ENCODE data around the gene USP35. TPM values are rescaled to one million over a fixed set of nuclear protein-coding genes. Genes with fewer than 3 reads are reported as not detected.

Gene USP35, protein sequence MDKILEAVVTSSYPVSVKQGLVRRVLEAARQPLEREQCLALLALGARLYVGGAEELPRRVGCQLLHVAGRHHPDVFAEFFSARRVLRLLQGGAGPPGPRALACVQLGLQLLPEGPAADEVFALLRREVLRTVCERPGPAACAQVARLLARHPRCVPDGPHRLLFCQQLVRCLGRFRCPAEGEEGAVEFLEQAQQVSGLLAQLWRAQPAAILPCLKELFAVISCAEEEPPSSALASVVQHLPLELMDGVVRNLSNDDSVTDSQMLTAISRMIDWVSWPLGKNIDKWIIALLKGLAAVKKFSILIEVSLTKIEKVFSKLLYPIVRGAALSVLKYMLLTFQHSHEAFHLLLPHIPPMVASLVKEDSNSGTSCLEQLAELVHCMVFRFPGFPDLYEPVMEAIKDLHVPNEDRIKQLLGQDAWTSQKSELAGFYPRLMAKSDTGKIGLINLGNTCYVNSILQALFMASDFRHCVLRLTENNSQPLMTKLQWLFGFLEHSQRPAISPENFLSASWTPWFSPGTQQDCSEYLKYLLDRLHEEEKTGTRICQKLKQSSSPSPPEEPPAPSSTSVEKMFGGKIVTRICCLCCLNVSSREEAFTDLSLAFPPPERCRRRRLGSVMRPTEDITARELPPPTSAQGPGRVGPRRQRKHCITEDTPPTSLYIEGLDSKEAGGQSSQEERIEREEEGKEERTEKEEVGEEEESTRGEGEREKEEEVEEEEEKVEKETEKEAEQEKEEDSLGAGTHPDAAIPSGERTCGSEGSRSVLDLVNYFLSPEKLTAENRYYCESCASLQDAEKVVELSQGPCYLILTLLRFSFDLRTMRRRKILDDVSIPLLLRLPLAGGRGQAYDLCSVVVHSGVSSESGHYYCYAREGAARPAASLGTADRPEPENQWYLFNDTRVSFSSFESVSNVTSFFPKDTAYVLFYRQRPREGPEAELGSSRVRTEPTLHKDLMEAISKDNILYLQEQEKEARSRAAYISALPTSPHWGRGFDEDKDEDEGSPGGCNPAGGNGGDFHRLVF
- 10 to 100 TPM in 1 of 2 experiments, 1 to 10 TPM in 1; 8.5 to 10.6 TPM for total RNA-seq

- CTCF ChIA-PET = interaction anchor here (0.7 to 1.8 kb wide), 8 partner anchors 14 to 376 kb away, joined by 3 to 5 read pairs (median 3); partner anchors contain the start of genes ALG8 and INTS4
Observed at GRCh38 chr11:78188286-78189173, at the start of gene USP35, which contains the start of gene KCTD21. Gene USP35 (plus strand): TSS chr11:78188919. CDS start chr11:78196246, 7,327 bp downstream. Gene KCTD21 (minus strand): TSS chr11:78188626. CDS start chr11:78174554, 14,072 bp downstream.

GRCh38 chr11:78139422-78140391 is 49.0 kb upstream of the USP35 start, which contains the start of gene ALG8:
Gene ALG8 (minus strand): TSS chr11:78139626. CDS start chr11:78139588, 38 bp downstream.
- peaks cover 40% of the 10 kb centered on the region for H3K4me1 Mint-ChIP-seq
- ATAC-seq (peak; percentile 95), DNase-seq (peak; percentile 97)
- peak within 1 kb of the TSS; percentile 88 for H3K27ac Mint-ChIP-seq
- peak within 1 kb of the TSS; percentile 78 for H3K4me3 Mint-ChIP-seq
- no peaks in the 10 kb centered on the region for H3K9me3 Mint-ChIP-seq (ENCODE audit: low read depth)
- H3K36me3 Mint-ChIP-seq = peaks cover 37% of the 10 kb centered on the region
- no peaks in the 10 kb centered on the region for H3K27me3 Mint-ChIP-seq
- CTCF ChIA-PET = interaction anchor here (0.6 to 2.1 kb wide), 10 partner anchors 12 to 434 kb away, joined by 3 to 11 read pairs (median 3); partner anchors contain the start of genes KCTD21, NDUFC2 and USP35

More at GRCh38 chr11:78188286-78189173, at the start of gene USP35, which contains the start of gene KCTD21:
- Mint-ChIP-seq H3K27ac (peak within 1 kb of the TSS; percentile 85), H3K4me3 (peak within 1 kb of the TSS; percentile 97), H3K27me3 (no peaks in the 10 kb centered on the region), H3K4me1 (peaks cover 37% of the 10 kb centered on the region), H3K9me3 (ENCODE audit: low read depth) (no peaks in the 10 kb centered on the region), H3K36me3 (peaks cover under 1% of the 10 kb centered on the region)
- peak; percentile 96 for DNase-seq
- ATAC-seq = peak; percentile 97

GRCh38 chr11:78140392-78141077 is 48.2 kb upstream of the USP35 start:
- Mint-ChIP-seq H3K27me3 (no peaks in the 10 kb centered on the region), H3K36me3 (peaks cover 32% of the 10 kb centered on the region), H3K27ac (peak overlapping the region; percentile 52), H3K4me1 (peaks cover 39% of the 10 kb centered on the region), H3K4me3 (peak overlapping the region; percentile 78), H3K9me3 (ENCODE audit: low read depth) (no peaks in the 10 kb centered on the region)
- CTCF ChIA-PET = interaction anchor here (1.1 to 2.1 kb wide), 4 partner anchors 66 to 434 kb away, joined by 3 to 11 read pairs (median 4); partner anchors contain the start of gene NARS2
- ATAC-seq (no peak), DNase-seq (no peak)

DNA sequence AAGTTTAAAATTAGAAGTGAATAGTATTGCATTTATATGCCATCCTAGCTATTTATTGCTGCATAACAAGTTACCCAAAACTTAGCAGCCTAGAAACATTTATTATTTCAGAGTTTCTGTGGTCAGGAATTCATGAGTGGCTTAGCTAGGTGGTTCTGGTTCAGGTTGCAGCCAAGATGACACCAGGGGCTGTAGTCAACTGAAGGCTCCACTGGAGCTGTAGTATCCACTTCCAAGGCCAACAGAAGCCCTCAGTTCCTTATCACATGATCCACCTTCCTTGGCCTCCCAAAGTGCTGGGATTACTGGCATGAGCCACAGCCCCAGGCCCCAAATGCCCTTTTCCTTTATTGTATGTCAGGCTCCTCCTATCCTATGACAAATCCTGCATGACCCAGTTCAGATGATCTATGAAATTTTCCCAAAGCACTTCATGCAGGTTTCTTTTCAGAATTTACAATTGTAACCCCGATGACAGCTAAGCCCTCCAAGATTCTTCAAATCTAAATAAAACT is 43.2 kb upstream of the USP35 start:
- Mint-ChIP-seq H3K4me3 (no peak overlapping the region), H3K27ac (no peak overlapping the region), H3K9me3 (ENCODE audit: low read depth) (no peaks in the 10 kb centered on the region), H3K4me1 (peaks cover 8% of the 10 kb centered on the region), H3K27me3 (no peaks in the 10 kb centered on the region), H3K36me3 (peaks cover 10% of the 10 kb centered on the region)
- DNase-seq (no peak), ATAC-seq (no peak)
- CTCF ChIA-PET = interaction anchor here (0.6 kb wide), 1 partner anchor 566 kb away, joined by 3 read pairs; no protein-coding TSS in a partner anchor

GRCh38 chr11:78147807-78148206 is 40.9 kb upstream of the USP35 start:
- CTCF ChIA-PET = no interaction called here
- Mint-ChIP-seq H3K4me1 (no peaks in the 10 kb centered on the region), H3K9me3 (ENCODE audit: low read depth) (no peaks in the 10 kb centered on the region), H3K27ac (no peak overlapping the region), H3K27me3 (no peaks in the 10 kb centered on the region), H3K36me3 (peaks cover 4% of the 10 kb centered on the region), H3K4me3 (no peak overlapping the region)
- DNase-seq (no peak), ATAC-seq (no peak)

GRCh38 chr11:78149646-78150045 is 39.1 kb upstream of the USP35 start:
- CTCF ChIA-PET = interaction anchor here (2.1 kb wide), 1 partner anchor 414 kb away, joined by 6 read pairs; no protein-coding TSS in a partner anchor
- no peak overlapping the region for H3K27ac Mint-ChIP-seq
- no peak for ATAC-seq
- DNase-seq = no peak
- no peaks in the 10 kb centered on the region for H3K4me1 Mint-ChIP-seq
- H3K27me3 Mint-ChIP-seq = no peaks in the 10 kb centered on the region
- no peaks in the 10 kb centered on the region for H3K9me3 Mint-ChIP-seq (ENCODE audit: low read depth)
- no peaks in the 10 kb centered on the region for H3K36me3 Mint-ChIP-seq
- no peak overlapping the region for H3K4me3 Mint-ChIP-seq

GRCh38 chr11:78150346-78150745 is 38.4 kb upstream of the USP35 start:
- H3K9me3 Mint-ChIP-seq (ENCODE audit: low read depth) = no peaks in the 10 kb centered on the region
- H3K4me1 Mint-ChIP-seq = no peaks in the 10 kb centered on the region
- no peak overlapping the region for H3K27ac Mint-ChIP-seq
- DNase-seq = no peak
- ATAC-seq = no peak
- CTCF ChIA-PET = interaction anchor here (2.1 kb wide), 1 partner anchor 413 kb away, joined by 6 read pairs; no protein-coding TSS in a partner anchor
- no peak overlapping the region for H3K4me3 Mint-ChIP-seq
- H3K27me3 Mint-ChIP-seq = no peaks in the 10 kb centered on the region
- H3K36me3 Mint-ChIP-seq = no peaks in the 10 kb centered on the region

DNA sequence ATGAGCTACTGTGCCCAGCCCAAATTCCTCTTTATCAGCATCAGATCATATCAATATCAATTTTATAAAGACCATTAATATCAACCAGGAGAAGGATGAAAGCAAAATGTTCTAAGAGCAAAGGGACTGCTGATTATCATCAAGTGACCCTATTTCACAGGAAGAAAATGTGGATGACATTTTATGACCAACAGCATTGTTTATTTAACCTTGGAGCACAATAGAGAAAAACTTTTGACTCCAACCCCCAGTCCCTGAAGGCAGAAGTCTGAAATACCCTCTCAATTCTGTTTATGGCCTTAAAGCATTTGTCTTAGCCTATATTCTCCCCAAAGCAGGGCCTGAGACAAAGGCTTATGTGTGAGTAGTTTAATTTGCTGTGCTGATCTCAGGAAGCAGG is 38.0 kb upstream of the USP35 start:
- Mint-ChIP-seq H3K9me3 (ENCODE audit: low read depth) (no peaks in the 10 kb centered on the region), H3K4me1 (no peaks in the 10 kb centered on the region), H3K27me3 (no peaks in the 10 kb centered on the region), H3K36me3 (no peaks in the 10 kb centered on the region), H3K27ac (no peak overlapping the region), H3K4me3 (no peak overlapping the region)
- ATAC-seq (no peak), DNase-seq (no peak)
- CTCF ChIA-PET = interaction anchor here (1.3 to 2.1 kb wide), 2 partner anchors 11 to 413 kb away, joined by 3 to 6 read pairs; partner anchors contain the start of gene ALG8

DNA sequence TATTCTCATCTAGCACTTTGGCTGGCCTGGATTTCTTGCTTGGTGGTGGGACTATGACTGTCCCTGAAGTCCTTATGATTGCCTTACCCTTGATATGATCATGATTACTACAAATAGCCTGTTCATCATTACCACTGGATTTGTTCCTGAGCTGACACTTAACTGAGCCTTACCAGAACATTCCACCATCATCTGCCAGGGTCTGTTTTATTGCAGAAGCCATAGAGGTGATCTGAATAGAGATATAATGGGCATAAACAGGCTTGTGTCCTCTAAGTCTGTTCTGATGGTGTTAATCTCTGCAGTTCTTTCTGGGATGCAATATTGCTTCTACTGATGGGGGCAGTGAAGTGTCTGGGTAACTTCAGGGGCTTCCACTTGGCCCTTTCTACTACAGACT is 36.9 kb upstream of the USP35 start:
- no peak for DNase-seq
- ATAC-seq = no peak
- Mint-ChIP-seq H3K9me3 (ENCODE audit: low read depth) (no peaks in the 10 kb centered on the region), H3K4me1 (no peaks in the 10 kb centered on the region), H3K36me3 (no peaks in the 10 kb centered on the region), H3K27ac (no peak overlapping the region), H3K4me3 (no peak overlapping the region), H3K27me3 (no peaks in the 10 kb centered on the region)
- CTCF ChIA-PET = interaction anchor here (1.3 kb wide), 1 partner anchor 12 kb away, joined by 3 read pairs; the partner anchor contains the start of gene ALG8

DNA sequence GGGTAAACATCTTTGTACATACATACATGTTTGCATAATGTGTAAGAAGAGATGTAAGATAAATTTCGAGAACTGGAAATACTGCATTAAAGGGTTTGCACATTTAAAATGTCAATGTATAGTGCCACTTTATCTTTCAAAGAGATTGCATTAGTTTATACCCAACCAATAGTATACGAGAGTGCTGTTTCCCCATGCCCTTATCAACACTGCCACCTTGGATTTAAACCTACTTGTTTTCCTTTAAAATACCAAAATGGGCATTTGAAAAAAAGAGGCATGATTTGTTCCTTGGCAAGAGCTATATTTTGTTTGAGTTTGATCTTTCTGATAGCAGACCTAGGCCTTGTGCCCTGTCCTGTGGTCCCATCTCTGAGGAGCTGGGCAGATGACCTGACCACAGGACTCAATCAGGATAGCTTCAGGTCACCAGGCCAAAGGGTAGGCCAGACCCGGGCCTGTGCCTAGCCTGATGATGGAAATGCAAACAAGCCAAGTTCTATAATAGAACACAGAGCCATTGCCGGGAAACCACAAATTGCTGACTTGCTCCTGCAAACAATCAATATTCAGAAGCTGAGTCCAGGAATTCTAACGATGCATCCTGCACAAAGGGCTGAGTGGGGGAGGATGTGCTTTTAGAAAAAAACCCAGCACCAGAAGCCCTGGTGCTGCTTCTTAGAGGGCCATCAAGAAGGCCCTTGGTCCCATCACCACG is 32.4 kb upstream of the USP35 start:
- H3K27ac Mint-ChIP-seq = no peak overlapping the region
- no peaks in the 10 kb centered on the region for H3K4me1 Mint-ChIP-seq
- H3K4me3 Mint-ChIP-seq = no peak overlapping the region
- H3K9me3 Mint-ChIP-seq (ENCODE audit: low read depth) = no peaks in the 10 kb centered on the region
- DNase-seq (no peak), ATAC-seq (no peak)
- H3K36me3 Mint-ChIP-seq = no peaks in the 10 kb centered on the region
- no peaks in the 10 kb centered on the region for H3K27me3 Mint-ChIP-seq
- CTCF ChIA-PET = no interaction called here
